OCI-LY7 (cell line): ENCODE results near the gene CEP95.

ENCODE experiments used
- CTCF ChIP-seq: fragments of 200-600 bp; sonication (generic); conservative IDR thresholded peaks from 2 replicates; pipeline ENCODE4 v1.5.1; 2014; ENCODE audit warnings: mild to moderate bottlenecking, antibody characterized with exemption, low read length, moderate library complexity, mixed read lengths
- EZH2phosphoT487 ChIP-seq: fragments of 200-600 bp; sonication (generic); IDR thresholded peaks from 2 replicates; pipeline ENCODE4 v1.6.1; 2018; ENCODE audit warnings: low read depth, borderline replicate concordance, mild to moderate bottlenecking, mixed run types, antibody characterized with exemption, low read length, moderate library complexity, mixed read lengths

- TF ChIP-seq CTCF, result no peak
- no peak for TF ChIP-seq EZH2phosphoT487
These were observed 67.9 kb downstream of the CEP95 start for GRCh38 chr17:64574646-64575045.
